HG03108 (cell line): ENCODE data around the gene PURA.
A peak's percentile ranks its signal among the peaks of the same experiment; 100 is the strongest.

Source experiments
- ATAC-seq: cut with Tn5 transposase; IDR thresholded peaks from one replicate; pipeline ENCODE4 v1.9.1; 2021; ENCODE audit warnings: moderate library complexity; ENCODE audit not compliant: unreplicated experiment

PURA gene

DNA sequence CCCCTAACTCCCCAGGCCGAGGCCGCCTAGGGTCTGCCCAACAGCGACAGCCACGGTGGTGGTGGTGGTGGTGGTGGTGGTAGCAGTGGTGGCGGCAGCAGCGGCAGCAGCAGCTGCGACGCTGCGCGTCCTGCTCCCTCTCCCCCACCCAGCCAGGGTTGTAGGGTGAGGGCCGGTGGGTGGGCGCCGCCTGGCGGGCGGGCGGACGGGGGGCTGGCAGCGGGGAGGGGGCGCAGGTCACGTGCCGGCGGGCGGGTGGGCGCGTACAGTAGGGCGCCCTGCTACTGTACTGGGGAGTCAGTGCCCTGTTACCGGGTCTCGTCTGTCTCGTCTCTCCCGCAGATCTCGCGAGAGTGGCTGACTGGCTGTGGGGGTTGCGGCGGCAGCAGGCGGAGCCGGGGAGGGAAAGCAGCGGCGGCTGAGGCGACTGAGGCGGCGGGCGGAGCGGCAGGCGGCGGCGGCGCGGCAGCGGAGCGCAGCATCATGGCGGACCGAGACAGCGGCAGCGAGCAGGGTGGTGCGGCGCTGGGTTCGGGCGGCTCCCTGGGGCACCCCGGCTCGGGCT lies at the start of gene PURA:
Gene PURA (plus strand): TSS at position 411 of the 565 bp plus-strand sequence. CDS start 73 bp downstream, at position 484.
- peak; percentile 78 for ATAC-seq

DNA sequence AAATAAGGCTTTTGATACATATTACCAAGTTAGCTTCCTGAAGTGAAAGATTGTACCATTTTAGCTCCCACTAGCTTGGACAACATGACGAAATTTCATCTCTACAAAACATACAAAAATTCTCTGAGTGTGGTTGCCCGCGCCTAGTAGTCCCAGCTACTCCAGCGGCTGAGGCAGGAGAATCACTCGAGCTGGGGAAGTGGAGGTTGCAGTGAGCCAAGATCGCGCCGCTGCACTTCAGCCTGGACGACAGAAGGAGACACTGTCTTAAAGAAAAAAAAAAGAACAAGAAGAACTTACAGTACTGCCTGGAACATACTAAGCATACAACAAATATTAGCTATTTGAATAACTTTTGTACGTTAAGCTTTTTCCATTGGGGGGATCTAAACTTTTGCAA lies 41.1 kb upstream of the PURA start:
- ATAC-seq: no peak

- no peak for ATAC-seq
These were observed 40.6 kb upstream of the PURA start for GRCh38 chr5:140073296-140073695.

DNA sequence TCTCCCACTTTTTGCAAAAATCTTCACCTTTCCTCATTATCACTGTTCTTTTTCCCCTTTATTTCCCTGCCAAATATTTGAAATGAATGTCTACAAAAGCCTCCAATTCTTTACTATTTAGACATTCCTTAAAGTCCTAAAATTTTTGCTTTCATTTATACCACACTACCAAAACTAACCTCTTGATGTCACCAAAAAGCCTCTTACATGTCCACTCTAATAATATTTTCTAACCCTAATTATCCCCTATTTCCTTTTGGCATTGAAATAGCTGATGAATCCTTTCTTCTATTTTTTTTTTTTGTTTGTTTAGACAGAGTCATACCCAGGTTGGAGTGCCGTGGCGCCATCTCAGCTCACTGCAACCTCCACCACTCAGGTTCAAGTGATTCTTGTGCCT lies 38.5 kb upstream of the PURA start:
- ATAC-seq: no peak

- ATAC-seq: no peak
These were observed 37.8 kb upstream of the PURA start for GRCh38 chr5:140076142-140076541.

DNA sequence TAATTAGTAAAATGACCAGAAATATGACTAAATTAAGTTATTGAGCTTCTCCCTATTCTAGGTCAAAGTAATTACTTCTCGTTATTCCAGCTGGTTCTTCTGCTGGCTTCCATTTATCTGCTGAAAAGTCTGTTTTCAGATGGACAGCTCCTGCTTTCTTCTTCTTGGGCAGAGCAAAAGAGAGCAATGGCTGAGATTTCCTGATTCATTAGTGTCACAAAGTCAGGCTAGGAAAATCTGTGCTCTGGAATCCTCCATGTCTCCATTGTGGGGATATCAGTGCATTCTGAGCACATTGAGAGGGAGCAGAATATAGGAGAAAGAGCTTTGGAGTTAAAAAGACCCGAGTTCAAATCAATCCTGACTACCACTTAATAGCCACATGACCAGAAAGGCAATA lies 37.1 kb upstream of the PURA start:
- ATAC-seq: no peak

DNA sequence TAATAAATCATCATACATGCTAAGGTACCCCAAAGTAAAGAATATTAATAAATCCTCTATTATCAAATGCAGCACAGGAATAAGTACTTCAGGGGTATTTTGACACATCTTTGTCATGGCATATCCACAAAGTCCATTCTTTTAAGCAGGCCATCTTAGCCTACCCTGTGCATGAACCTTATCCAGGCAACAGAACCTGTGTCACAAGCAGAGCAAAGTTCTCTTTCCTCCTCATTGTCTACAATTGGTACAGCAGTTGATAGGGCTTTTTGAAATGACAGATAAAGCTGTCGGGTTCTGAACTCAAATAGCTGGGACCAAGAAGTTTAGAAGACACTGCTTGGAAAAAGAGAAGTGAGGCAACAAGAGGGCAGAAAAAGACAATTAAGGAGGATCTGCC lies 30.8 kb upstream of the PURA start:
- ATAC-seq: no peak

- no peak for ATAC-seq
These were observed 30.3 kb upstream of the PURA start for GRCh38 chr5:140083650-140084049.

DNA sequence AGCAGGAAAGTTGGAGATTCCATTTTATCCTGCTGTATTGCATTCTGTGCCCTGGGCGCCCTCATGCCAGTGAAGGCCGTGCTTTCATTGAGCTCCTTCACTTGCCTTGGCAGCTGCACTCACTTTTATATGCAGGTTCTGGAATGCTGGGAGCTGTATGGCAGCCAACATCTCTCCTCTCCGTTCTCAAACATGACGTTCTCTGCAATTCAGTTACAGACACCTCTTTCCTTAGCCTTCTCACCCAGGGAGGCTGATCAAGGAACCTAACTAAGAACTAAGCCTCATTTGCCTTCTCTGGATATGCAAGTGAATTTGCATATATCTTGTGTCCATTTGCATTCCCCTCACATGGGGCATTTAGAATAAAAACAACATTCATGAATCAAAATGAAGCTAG lies 29.4 kb upstream of the PURA start:
- ATAC-seq: no peak

GRCh38 chr5:140090251-140090650 lies 23.7 kb upstream of the PURA start:
- no peak for ATAC-seq

- no peak for ATAC-seq
These were observed 20.7 kb upstream of the PURA start for GRCh38 chr5:140093179-140093578.

- no peak for ATAC-seq
These were observed 20.0 kb upstream of the PURA start for GRCh38 chr5:140093866-140094265.

- ATAC-seq: no peak
These were observed 19.0 kb upstream of the PURA start for GRCh38 chr5:140094889-140095288.

GRCh38 chr5:140101179-140101578 lies 12.7 kb upstream of the PURA start:
- ATAC-seq: no peak

- ATAC-seq: no peak
These were observed 10.8 kb upstream of the PURA start for GRCh38 chr5:140103154-140103553.

DNA sequence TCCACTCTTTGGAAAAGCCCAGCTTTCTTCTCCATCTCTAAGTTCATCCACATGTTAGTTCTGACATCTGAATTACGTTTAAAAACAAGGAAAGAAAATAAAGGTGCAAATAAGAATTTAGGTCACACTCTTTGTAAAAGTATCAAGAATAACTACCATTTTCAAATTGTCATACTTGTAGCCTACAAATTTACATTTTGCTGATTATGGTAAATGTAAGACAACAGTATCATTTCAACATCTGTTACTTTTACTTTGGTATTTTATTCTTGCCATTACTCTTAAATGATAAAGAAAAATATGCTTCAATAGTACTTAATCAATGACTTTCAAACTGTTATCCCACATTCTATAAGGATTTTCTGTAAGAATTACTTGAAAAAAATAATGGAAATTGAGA lies 9.8 kb upstream of the PURA start:
- no peak for ATAC-seq

GRCh38 chr5:140106101-140106500 lies 7.8 kb upstream of the PURA start:
- no peak for ATAC-seq

GRCh38 chr5:140106805-140107311 lies 7.1 kb upstream of the PURA start:
- no peak for ATAC-seq

GRCh38 chr5:140107312-140108092 lies 6.4 kb upstream of the PURA start:
- ATAC-seq: peak; percentile 83

GRCh38 chr5:140108093-140109017 lies 5.6 kb upstream of the PURA start:
- no peak for ATAC-seq

DNA sequence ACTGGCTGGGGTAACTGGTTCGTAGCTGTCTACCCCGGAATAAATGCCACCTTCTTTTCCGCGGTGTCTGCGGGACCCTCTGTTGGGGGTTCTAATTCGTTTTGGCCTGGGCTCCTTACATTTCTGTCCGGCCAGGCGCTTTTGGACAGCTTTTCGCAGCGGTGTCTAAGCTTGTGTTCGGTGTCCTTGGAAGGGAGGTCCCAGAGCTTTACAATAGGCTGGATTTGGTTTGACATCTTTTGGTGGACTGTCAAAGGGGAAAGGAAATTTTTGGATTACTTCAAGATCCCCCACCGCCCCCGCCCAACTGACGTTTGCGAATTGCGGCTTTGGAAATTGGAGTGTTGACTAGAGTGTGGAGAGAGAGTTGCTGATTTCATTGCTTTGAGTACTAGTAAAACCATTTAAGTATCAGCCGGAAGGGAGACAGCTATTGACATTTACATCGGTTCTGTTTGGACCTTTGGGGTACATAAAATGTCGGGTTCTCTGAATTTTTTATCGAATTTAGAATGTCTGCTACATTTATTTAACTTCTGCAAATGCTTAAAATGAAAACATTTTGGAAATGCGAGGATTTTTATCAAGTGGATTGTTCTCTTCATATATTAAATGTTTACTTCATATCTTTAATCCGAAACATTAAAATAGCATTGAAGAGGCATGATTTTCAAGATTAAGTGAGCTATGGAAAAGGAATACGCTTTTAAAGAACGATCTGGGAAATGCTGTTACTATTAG lies 4.7 kb upstream of the PURA start:
- ATAC-seq: no peak
